Chondrocyte (in vitro differentiated cells): ENCODE results near the gene WSB1. TPM values are rescaled to one million over a fixed set of nuclear protein-coding genes. Genes with fewer than 3 reads are reported as not detected.
"Not testable (repeated sequence)": the region's sequence is repeated elsewhere in the genome, so short reads cannot be mapped to it uniquely, and the experiment has no call there.

ENCODE experiments used
- DNase-seq: peaks from one replicate; pipeline ENCODE4 v3.0.0; 2021; ENCODE audit warnings: mixed read lengths, low spot score
- H3K27ac Mint-ChIP-seq: one replicate; pipeline ENCODE4 v1.8.0; 2021; ENCODE audit warnings: mild to moderate bottlenecking, moderate library complexity, mixed read lengths; ENCODE audit not compliant: unreplicated experiment
- H3K27me3 Mint-ChIP-seq: 2 replicates; pipeline ENCODE4 v1.8.0; 2021; ENCODE audit warnings: low read depth, mixed read lengths
- H3K36me3 Mint-ChIP-seq: 2 replicates; pipeline ENCODE4 v1.8.0; 2021; ENCODE audit warnings: low read depth, mixed read lengths
- H3K4me1 Mint-ChIP-seq: 2 replicates; pipeline ENCODE4 v1.8.0; 2021; ENCODE audit warnings: low read depth, mild to moderate bottlenecking, mixed read lengths
- H3K4me3 Mint-ChIP-seq: one replicate; pipeline ENCODE4 v1.8.0; 2021; ENCODE audit warnings: mild to moderate bottlenecking, moderate library complexity, mixed read lengths; ENCODE audit not compliant: unreplicated experiment
- H3K9me3 Mint-ChIP-seq: 2 replicates; pipeline ENCODE4 v1.8.0; 2021; ENCODE audit warnings: low read depth, mixed read lengths
- total RNA-seq: library from RNA; stranded (reverse); gene quantifications from 3 replicates; pipeline ENCODE4 v1.2.1, GENCODE V29; 2021
- TF ChIP-seq, protein P1 (sequence below): fragments of 200-600 bp; sonication (generic); IDR thresholded peaks from 2 replicates; pipeline ENCODE4 v1.5.0; 2021; ENCODE audit warnings: antibody characterized with exemption, mild to moderate bottlenecking, moderate library complexity

The WSB1 gene
- total RNA-seq, 1 donor from 2014 or later = 218 TPM

DNA sequence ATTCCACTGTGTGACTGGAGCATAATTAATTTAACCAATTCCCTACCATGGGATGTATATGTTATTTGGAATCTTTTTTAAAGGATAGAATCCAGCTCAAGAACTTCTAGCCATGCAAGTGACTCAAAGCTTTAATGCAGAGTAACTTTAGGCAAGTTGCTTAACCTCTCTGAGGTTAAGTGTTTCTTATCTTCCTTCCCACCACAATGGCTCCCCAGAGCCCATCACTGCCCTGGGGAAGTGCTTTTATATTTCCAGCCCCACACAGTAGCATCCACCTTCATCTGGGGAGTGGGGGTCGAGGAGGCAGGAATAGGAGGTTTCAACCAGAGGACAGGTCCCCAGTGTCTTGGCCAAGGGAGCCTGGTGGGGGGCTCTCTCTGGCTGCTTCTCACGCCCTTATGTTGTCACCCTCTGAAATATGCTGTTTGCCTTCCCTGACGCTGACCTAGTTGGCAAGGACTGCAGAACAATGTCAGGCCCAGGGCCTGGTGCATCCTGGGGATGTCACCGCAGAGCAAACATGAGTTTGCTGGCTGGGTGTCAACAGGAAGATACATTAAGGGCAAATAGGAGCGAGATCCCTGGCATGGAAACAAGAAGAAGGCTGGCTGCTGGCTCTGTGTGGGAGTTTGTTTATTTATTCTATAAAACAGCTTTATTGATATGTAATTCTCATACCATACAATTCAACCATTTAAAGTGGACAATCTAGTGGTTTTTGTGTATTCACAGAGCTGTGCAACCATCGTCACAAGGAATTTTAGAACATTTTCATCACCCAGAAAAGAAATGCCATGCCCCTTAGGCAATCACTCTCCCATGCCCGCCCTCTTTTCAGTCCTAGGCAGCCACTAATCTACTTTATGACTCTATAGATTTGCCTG, 46.6 kb upstream of the WSB1 start:
- no peak overlapping the region for H3K4me3 Mint-ChIP-seq
- H3K9me3 Mint-ChIP-seq = no peaks in the 10 kb centered on the region
- no peak for DNase-seq
- peaks cover 52% of the 10 kb centered on the region for H3K4me1 Mint-ChIP-seq
- H3K27me3 Mint-ChIP-seq = no peaks in the 10 kb centered on the region
- peak overlapping the region; percentile 96 for H3K27ac Mint-ChIP-seq
- TF ChIP-seq, protein P1, sequence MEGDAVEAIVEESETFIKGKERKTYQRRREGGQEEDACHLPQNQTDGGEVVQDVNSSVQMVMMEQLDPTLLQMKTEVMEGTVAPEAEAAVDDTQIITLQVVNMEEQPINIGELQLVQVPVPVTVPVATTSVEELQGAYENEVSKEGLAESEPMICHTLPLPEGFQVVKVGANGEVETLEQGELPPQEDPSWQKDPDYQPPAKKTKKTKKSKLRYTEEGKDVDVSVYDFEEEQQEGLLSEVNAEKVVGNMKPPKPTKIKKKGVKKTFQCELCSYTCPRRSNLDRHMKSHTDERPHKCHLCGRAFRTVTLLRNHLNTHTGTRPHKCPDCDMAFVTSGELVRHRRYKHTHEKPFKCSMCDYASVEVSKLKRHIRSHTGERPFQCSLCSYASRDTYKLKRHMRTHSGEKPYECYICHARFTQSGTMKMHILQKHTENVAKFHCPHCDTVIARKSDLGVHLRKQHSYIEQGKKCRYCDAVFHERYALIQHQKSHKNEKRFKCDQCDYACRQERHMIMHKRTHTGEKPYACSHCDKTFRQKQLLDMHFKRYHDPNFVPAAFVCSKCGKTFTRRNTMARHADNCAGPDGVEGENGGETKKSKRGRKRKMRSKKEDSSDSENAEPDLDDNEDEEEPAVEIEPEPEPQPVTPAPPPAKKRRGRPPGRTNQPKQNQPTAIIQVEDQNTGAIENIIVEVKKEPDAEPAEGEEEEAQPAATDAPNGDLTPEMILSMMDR = no peak
- no peaks in the 10 kb centered on the region for H3K36me3 Mint-ChIP-seq

DNA sequence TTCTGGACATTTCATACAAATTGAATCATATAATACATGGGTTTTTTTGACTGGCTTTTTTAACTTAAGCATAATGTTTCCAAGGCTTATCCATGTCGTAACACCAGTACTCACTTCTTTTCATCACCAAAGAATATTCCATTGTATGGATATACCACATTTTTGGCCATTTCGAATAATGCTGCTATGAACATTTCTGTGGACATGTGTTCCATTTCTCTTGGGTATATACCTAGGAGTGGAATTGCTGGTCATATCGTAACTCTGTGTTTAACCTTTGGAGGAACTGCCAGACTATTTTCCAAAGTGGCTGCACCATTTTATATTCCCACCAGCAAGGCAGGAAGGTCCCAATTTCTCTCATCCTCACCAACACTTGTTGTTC, 46.0 kb upstream of the WSB1 start:
- Mint-ChIP-seq H3K36me3 (no peaks in the 10 kb centered on the region), H3K27ac (peak overlapping the region; percentile 96), H3K27me3 (peaks cover 1% of the 10 kb centered on the region), H3K4me3 (no peak overlapping the region), H3K4me1 (peaks cover 49% of the 10 kb centered on the region), H3K9me3 (no peaks in the 10 kb centered on the region)
- no peak for DNase-seq
- TF ChIP-seq, protein P1 = no peak

DNA sequence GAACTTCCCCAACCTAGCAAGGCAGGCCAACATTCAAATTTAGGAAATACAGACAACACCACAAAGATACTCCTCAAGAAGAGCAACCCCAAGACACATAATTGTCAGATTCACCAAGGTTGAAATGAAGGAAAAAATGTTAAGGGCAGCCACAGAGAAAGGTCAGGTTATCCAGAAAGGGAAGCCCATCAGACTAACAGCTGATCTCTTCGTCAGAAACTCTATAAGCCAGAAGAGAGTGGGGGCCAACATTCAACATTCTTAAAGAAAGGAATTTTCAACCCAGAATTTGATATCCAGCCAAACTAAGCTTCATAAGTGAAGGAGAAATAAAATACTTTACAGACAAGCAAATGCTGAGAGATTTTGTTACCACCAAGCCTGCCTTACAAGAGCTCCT, 43.1 kb upstream of the WSB1 start:
- H3K36me3 Mint-ChIP-seq, H3K9me3 Mint-ChIP-seq, DNase-seq, H3K4me3 Mint-ChIP-seq, H3K27me3 Mint-ChIP-seq: not testable (repeated sequence)
- Mint-ChIP-seq H3K4me1 (peaks cover 38% of the 10 kb centered on the region), H3K27ac (peak overlapping the region; percentile 93)

DNA sequence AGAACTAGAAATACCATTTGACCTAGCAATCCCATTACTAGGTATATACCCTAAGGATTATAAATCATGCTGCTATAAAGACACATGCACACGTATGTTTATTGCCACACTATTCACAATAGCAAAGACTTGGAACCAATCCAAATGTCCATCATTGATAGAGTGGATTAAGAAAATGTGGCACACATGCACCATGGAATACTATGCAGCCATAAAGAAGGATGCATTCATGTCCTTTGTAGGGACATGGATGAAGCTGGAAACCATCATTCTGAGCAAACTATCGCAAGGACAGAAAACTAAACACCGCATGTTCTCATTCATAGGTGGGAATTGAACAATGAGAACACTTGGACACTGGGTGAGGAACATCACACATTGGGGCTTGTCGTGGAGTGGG, 39.1 kb upstream of the WSB1 start:
- not testable (repeated sequence) for H3K27ac Mint-ChIP-seq, DNase-seq
- peaks cover 37% of the 10 kb centered on the region for H3K4me1 Mint-ChIP-seq

DNA sequence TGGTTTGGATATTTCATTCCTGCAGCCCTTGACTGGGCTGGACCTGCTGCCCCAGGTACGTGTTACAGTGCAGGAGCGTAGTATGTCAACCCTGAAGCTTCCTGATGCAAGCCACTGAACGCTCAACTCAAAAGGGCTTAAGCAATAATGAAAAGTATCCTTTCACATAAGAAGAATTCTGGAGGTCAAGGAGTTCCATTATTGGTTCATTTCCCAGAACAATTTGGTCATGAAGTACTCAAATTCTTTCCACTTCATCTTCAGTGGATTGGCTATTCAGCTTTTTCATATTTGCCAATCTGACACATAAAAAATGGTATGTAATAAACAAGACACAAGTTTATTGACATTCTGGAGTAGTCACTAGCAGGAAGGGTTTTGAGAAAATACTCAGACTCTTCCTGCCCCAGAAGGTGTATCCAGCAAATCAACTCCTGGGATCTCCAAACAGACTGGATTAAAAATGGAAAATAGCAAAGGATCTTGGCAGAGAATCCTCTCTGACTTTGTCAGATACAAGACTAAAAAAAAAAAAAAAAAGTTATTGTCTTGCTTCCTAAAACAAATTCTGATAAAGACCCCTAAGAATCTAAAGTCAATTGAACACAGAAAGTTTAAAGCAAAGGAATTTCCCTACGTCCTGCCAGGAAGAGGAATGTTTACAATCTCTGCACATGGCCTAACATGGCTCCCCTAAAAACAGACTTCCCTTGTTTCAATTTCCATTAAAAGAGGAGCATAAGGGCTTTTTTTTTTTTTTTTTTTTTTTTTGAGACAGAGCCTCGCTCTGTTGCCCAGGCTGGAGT, 37.5 kb upstream of the WSB1 start:
- Mint-ChIP-seq H3K27ac (peak overlapping the region; percentile 87), H3K4me3 (no peak overlapping the region), H3K4me1 (peaks cover 23% of the 10 kb centered on the region), H3K9me3 (no peaks in the 10 kb centered on the region), H3K27me3 (peaks cover 1% of the 10 kb centered on the region), H3K36me3 (no peaks in the 10 kb centered on the region)
- TF ChIP-seq, protein P1 = no peak
- DNase-seq = no peak

More for the DNA sequence above, 39.1 kb upstream of the WSB1 start:
- H3K4me3 Mint-ChIP-seq, H3K36me3 Mint-ChIP-seq, H3K27me3 Mint-ChIP-seq, H3K9me3 Mint-ChIP-seq: not testable (repeated sequence)

DNA sequence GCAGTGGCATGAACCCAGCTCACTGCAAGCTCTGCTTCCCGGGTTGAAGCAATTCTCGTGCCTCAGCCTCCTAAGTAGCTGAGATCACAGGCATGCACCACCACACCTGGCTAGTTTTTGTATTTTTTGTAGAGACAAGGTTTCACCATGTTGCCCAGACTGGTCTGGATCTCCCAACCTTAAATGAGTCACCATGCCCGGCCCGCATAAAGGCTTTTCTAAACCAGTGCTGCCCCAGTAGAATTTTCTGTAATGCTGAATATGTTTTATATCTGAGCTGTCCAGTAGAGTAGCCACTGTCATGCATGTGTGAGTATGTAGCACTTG, 36.9 kb upstream of the WSB1 start:
- H3K9me3 Mint-ChIP-seq = no peaks in the 10 kb centered on the region
- TF ChIP-seq, protein P1 = no peak
- no peak overlapping the region for H3K4me3 Mint-ChIP-seq
- no peaks in the 10 kb centered on the region for H3K36me3 Mint-ChIP-seq
- peaks cover 7% of the 10 kb centered on the region for H3K27me3 Mint-ChIP-seq
- no peak for DNase-seq
- H3K4me1 Mint-ChIP-seq = peaks cover 18% of the 10 kb centered on the region
- peak overlapping the region; percentile 87 for H3K27ac Mint-ChIP-seq
